C4-2B (cell line): ENCODE results near the gene PIGK.

Source experiments
- H3K27ac ChIP-seq: fragments of 450-650 bp; 2 replicates; pipeline ENCODE4 v1.5.1; 2017
- ZFX ChIP-seq: fragments of 450-650 bp; IDR thresholded peaks from 2 replicates; pipeline ENCODE4 v1.6.1; 2017
- TF ChIP-seq, protein P1 (sequence below): fragments of 450-650 bp; conservative IDR thresholded peaks from 2 replicates; pipeline ENCODE4 v1.5.1; 2017; ENCODE audit warnings: mild to moderate bottlenecking

Gene PIGK

DNA sequence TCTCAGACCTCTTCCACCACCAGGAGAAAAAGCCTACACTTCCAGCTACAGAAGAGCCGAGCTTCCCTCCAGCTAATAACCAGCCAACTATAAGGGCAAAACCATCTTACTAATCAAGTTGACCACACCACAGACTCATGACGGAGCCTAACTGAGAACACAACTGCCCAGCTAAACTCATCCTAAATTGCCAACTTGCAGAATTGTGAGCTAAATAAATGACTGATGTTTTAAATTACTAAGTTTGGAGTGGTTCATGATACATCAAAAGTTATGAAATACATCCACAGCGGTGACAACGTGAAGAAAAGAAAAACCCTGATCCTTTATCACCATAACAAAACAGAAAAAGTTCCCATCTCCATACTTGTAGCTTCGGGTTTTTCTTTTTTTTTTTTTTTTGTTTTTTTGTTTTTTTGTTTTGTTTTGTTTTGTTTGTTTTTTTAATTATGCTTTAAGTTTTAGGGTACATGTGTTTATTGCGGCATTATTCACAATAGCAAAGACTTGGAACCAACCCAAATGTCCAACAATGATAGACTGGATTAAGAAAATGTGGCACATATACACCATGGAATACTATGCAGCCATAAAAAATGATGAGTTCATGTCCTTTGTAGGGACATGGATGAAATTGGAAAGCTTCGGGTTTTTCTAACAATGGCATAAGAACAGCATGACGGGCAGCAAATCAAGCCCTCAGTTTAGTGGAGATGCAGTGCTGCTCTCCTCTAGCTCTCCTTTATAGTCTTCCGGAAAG is 122.6 kb downstream of the PIGK start:
- H3K27ac ChIP-seq = no peak overlapping the region
- TF ChIP-seq, protein P1, sequence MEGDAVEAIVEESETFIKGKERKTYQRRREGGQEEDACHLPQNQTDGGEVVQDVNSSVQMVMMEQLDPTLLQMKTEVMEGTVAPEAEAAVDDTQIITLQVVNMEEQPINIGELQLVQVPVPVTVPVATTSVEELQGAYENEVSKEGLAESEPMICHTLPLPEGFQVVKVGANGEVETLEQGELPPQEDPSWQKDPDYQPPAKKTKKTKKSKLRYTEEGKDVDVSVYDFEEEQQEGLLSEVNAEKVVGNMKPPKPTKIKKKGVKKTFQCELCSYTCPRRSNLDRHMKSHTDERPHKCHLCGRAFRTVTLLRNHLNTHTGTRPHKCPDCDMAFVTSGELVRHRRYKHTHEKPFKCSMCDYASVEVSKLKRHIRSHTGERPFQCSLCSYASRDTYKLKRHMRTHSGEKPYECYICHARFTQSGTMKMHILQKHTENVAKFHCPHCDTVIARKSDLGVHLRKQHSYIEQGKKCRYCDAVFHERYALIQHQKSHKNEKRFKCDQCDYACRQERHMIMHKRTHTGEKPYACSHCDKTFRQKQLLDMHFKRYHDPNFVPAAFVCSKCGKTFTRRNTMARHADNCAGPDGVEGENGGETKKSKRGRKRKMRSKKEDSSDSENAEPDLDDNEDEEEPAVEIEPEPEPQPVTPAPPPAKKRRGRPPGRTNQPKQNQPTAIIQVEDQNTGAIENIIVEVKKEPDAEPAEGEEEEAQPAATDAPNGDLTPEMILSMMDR = no peak
- no peak for TF ChIP-seq ZFX

DNA sequence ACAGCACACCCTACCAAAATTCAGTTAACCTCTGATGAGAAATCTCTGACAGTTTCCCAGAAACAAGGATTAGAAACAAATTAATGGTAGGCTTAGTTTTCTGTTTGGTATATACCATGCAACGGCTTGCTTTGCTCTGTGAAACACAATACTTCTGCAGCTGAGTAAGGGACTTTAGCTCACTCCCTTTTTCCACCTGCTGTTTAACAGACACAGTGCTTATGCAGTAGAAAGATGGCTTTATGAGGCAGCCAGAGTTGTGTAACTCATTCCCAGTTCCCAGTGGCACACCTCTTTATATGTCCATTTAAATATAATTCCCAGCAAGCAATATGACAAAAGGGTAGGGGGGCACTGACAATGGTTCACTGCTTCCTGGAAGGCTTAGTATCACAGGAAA is 124.0 kb downstream of the PIGK start:
- no peak overlapping the region for H3K27ac ChIP-seq
- TF ChIP-seq, protein P1 = no peak
- TF ChIP-seq ZFX = no peak

DNA sequence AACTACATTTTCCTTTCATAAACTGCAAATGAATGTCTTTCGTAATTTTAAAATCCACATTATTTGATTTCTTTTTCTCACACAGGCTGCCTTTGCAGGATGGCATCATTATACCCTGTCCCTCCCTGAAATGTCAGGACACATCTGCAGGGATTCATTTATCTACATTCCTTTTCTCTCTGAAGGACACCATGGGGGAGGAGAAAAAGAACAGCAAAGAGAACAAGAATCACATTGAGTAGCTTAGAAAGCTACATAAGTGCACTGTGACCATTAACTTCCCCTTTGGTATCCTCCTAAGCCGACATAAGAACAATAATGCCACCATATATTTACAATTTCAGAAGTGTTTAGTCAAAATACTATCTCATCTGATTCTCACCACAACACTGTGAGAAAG is 129.5 kb downstream of the PIGK start:
- H3K27ac ChIP-seq = no peak overlapping the region
- no peak for TF ChIP-seq ZFX
- TF ChIP-seq, protein P1 = no peak

DNA sequence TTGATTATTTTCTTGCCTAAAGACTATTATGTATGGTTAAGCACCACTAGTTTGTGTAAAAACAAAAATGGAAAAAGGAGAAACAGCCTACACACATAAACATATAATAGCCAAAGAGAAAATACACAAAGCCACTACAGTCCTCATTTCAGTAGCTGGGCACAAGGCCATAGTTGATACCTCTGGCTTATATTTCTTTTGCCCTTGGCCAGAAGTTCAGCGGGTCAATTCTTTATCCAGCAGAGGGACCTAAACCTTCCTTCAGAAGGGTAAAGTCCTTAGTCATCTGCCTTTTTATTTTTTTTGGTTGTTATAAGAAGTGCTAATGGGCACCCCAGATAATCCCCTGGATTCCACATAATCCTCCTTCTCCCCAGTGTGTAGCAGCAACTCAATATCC is 134.1 kb downstream of the PIGK start:
- no peak overlapping the region for H3K27ac ChIP-seq
- TF ChIP-seq ZFX = no peak
- TF ChIP-seq, protein P1 = no peak; the same call in 1 of the 2 replicates

DNA sequence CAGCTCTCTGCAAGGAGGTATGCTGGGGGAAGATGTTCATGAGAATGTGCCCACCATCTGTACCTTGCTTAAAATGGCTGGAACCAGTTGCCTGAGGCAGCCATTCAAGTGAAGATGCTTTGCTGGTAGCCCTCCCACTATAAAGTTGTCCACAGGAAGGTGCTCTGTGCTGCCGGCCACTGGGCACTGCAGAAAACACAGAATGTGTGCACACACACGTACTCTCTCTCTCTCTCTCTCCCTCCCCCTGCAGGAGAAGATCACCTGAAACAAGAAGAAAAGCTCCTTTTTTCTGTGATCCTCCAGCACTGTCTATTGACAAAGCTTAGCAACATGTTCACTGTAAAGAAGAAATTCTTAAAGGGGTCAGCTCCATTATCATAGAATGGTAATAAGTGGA is 134.8 kb downstream of the PIGK start:
- no peak overlapping the region for H3K27ac ChIP-seq
- TF ChIP-seq, protein P1 = no peak; the same call in 1 of the 2 replicates
- TF ChIP-seq ZFX = no peak

DNA sequence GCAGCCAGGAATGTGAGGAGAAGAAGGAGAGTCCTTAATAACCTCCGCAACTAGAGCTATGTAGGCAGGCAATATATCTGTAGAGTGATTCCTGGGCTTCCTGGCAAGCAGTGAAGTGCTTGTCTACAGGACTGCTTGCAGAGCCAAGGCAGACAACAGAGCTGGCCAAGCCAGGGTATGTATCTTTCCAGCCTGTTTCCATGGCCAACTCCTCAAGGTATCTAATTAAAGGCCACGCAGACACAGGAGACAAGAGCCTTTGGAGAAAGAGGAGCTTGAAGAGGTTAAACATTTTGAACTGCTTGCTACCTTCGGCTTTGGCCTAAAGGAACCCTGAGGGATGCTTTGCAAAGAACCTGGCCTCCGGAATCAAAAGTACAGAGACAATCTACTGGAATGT is 137.4 kb downstream of the PIGK start:
- TF ChIP-seq, protein P1 = no peak
- no peak for TF ChIP-seq ZFX
- H3K27ac ChIP-seq = no peak overlapping the region

DNA sequence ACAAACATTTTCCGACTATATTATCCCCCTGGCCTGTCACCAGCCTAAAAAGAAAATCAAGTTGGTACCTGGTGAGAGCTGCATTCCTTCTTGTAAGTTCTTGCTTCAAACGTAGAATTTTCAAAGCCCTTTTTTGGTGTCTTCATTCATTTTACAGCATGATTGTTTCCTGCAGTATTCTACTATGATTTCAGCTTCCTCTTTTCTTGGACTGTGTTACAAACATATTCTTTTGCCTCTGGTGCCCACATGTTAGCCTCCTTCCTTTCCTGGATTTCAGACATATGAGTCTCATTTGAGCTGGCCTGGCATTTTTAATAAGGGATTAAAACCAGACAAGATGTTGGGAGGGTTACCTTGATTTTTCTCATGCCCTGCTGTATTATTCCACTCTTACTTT is 142.5 kb downstream of the PIGK start:
- H3K27ac ChIP-seq = no peak overlapping the region
- TF ChIP-seq, protein P1 = no peak
- TF ChIP-seq ZFX = no peak
